Panc1 (cell line): ENCODE data around the gene QRFP.
"Not testable (repeated sequence)": the region's sequence is repeated elsewhere in the genome, so short reads cannot be mapped to it uniquely, and the experiment has no call there.

Experiments used
- CTCF ChIP-seq: fragments of 450-650 bp; IDR thresholded peaks from 2 replicates; pipeline ENCODE4 v1.5.1; 2017; ENCODE audit warnings: mild to moderate bottlenecking
- POLR2AphosphoS5 ChIP-seq: IDR thresholded peaks from 2 replicates; pipeline ENCODE4 v1.6.1; 2012; ENCODE audit warnings: mild to moderate bottlenecking, low read depth, low read length, moderate library complexity

- TF ChIP-seq POLR2AphosphoS5, CTCF: not testable (repeated sequence)
Measured at GRCh38 chr9:130910041-130910440, 13.4 kb upstream of the QRFP start.
